ENCODE results near the gene FANCF. TPM values are rescaled to one million over a fixed set of nuclear protein-coding genes. Genes with fewer than 3 reads are reported as not detected.

The FANCF gene
- total RNA-seq, 1 experiment from 2014 or later = 5.0 TPM

GRCh38 chr11:22597062-22597461 is 28.6 kb downstream of the FANCF start:
- H3F3A ChIP-seq (ENCODE audit: low read length, unreplicated experiment) = no peaks in the 10 kb centered on the region
- no peaks in the 10 kb centered on the region for H3K4me1 ChIP-seq (ENCODE audit: insufficient read depth, low read length)
- H3K9me2 ChIP-seq (replicated peaks; ENCODE audit: low read length) = no peaks in the 10 kb centered on the region
- H3K9me3 ChIP-seq (ENCODE audit: low read length) = no peaks in the 10 kb centered on the region
- BruUV-seq (replicated peaks) = no TSS peak
- TF ChIP-seq EZH2 (IDR thresholded peaks at IDR 0.05; ENCODE audit: low read length, unreplicated experiment) (no peak), CTCF (conservative IDR thresholded peaks at IDR 0.05; ENCODE audit: low read depth, low read length) (no peak), EZH2phosphoT487 (IDR thresholded peaks at IDR 0.05; ENCODE audit: borderline replicate concordance, low read length) (no peak)
- H3K4me3 ChIP-seq (ENCODE audit: low read length) = no peak overlapping the region
- H3K36me3 ChIP-seq (ENCODE audit: low read depth, low read length) = no peaks in the 10 kb centered on the region
- no peaks in the 10 kb centered on the region for H3K79me2 ChIP-seq (ENCODE audit: low read length)
- CTCF ChIA-PET = no interaction called here
- intact Hi-C loops (cut with micrococcal nuclease) = no loop called here
- H3K4me2 ChIP-seq (ENCODE audit: low read length) = no peak overlapping the region
- no peaks in the 10 kb centered on the region for H3K27me3 ChIP-seq (ENCODE audit: low read length)
- no peak overlapping the region for H2AFZ ChIP-seq (ENCODE audit: low read length)
- DNase-seq (no peak), ATAC-seq (no peak)
- H4K20me1 ChIP-seq (ENCODE audit: low read length) = no peaks in the 10 kb centered on the region
- no peak overlapping the region for H3K27ac ChIP-seq (ENCODE audit: low read length)
- POLR2A ChIA-PET (ENCODE audit: unreplicated experiment) = no interaction called here
- no peak overlapping the region for H3K9ac ChIP-seq (ENCODE audit: low read length)

GRCh38 chr11:22584976-22585375 is 40.6 kb downstream of the FANCF start:
- POLR2A ChIA-PET (ENCODE audit: unreplicated experiment) = no interaction called here
- Histone ChIP-seq H3K9ac (ENCODE audit: low read length) (no peak overlapping the region), H3K4me2 (ENCODE audit: low read length) (no peak overlapping the region), H3K9me2 (replicated peaks; ENCODE audit: low read length) (no peaks in the 10 kb centered on the region), H3K9me3 (ENCODE audit: low read length) (no peaks in the 10 kb centered on the region), H3K36me3 (ENCODE audit: low read depth, low read length) (no peaks in the 10 kb centered on the region), H3F3A (ENCODE audit: low read length, unreplicated experiment) (no peaks in the 10 kb centered on the region), H3K4me1 (ENCODE audit: insufficient read depth, low read length) (no peaks in the 10 kb centered on the region), H2AFZ (ENCODE audit: low read length) (no peak overlapping the region), H3K27me3 (ENCODE audit: low read length) (no peaks in the 10 kb centered on the region), H3K27ac (ENCODE audit: low read length) (no peak overlapping the region), H4K20me1 (ENCODE audit: low read length) (no peaks in the 10 kb centered on the region), H3K4me3 (ENCODE audit: low read length) (no peak overlapping the region), H3K79me2 (ENCODE audit: low read length) (no peaks in the 10 kb centered on the region)
- intact Hi-C loops (cut with micrococcal nuclease) = no loop called here
- CTCF ChIA-PET = no interaction called here
- BruUV-seq (replicated peaks) = no TSS peak
- ATAC-seq (no peak), DNase-seq (no peak)
- no peak for TF ChIP-seq EZH2phosphoT487 (IDR thresholded peaks at IDR 0.05; ENCODE audit: borderline replicate concordance, low read length)
- TF ChIP-seq CTCF (conservative IDR thresholded peaks at IDR 0.05; ENCODE audit: low read depth, low read length) = no peak
- no peak for TF ChIP-seq EZH2 (IDR thresholded peaks at IDR 0.05; ENCODE audit: low read length, unreplicated experiment)

GRCh38 chr11:22583963-22584492 is 41.6 kb downstream of the FANCF start:
- no peak overlapping the region for H3K9ac ChIP-seq (ENCODE audit: low read length)
- H3K4me3 ChIP-seq (ENCODE audit: low read length) = no peak overlapping the region
- no peak overlapping the region for H3K4me2 ChIP-seq (ENCODE audit: low read length)
- no peaks in the 10 kb centered on the region for H3K27me3 ChIP-seq (ENCODE audit: low read length)
- H3K79me2 ChIP-seq (ENCODE audit: low read length) = no peaks in the 10 kb centered on the region
- no peaks in the 10 kb centered on the region for H3K36me3 ChIP-seq (ENCODE audit: low read depth, low read length)
- POLR2A ChIA-PET (ENCODE audit: unreplicated experiment) = no interaction called here
- H3K4me1 ChIP-seq (ENCODE audit: insufficient read depth, low read length) = no peaks in the 10 kb centered on the region
- TF ChIP-seq CTCF (conservative IDR thresholded peaks at IDR 0.05; ENCODE audit: low read depth, low read length) (no peak), EZH2phosphoT487 (IDR thresholded peaks at IDR 0.05; ENCODE audit: borderline replicate concordance, low read length) (no peak)
- H3F3A ChIP-seq (ENCODE audit: low read length, unreplicated experiment) = no peaks in the 10 kb centered on the region
- no TSS peak for BruUV-seq (replicated peaks)
- DNase-seq = no peak
- intact Hi-C loops (cut with micrococcal nuclease) = no loop called here
- H3K27ac ChIP-seq (ENCODE audit: low read length) = no peak overlapping the region
- no peaks in the 10 kb centered on the region for H3K9me3 ChIP-seq (ENCODE audit: low read length)
- CTCF ChIA-PET = no interaction called here
- H2AFZ ChIP-seq (ENCODE audit: low read length) = no peak overlapping the region
- no peaks in the 10 kb centered on the region for H3K9me2 ChIP-seq (replicated peaks; ENCODE audit: low read length)
- ATAC-seq = no peak
- H4K20me1 ChIP-seq (ENCODE audit: low read length) = no peaks in the 10 kb centered on the region

All from PC-3 (cell line).